Left colon (tissue), 2 donors: Measurements from ENCODE around the gene DRICH1. TPM values are rescaled to one million over a fixed set of nuclear protein-coding genes. Genes with fewer than 3 reads are reported as not detected.
"Not testable (repeated sequence)": the region's sequence is repeated elsewhere in the genome, so short reads cannot be mapped to it uniquely, and the experiment has no call there.

Experiments
- ATAC-seq: fragments of 200-7000 bp; cut with Tn5 transposase; one replicate; pipeline ENCODE4 v1.9.1; 2020; ENCODE audit warnings: mild to moderate bottlenecking, moderate library complexity
- DNase-seq, 2 donors: peaks; one replicate each; pipeline ENCODE4 v3.0.0-alpha.2; 2020
- intact Hi-C, 2 donors: fragments of 100-400 bp; cut with DNase I in 1 of 2; cut with micrococcal nuclease in 1 of 2; formaldehyde crosslinking; loops; one replicate each; pipeline versions ENCODE4 v1.11.2 to v1.14.0; 2022; cut with DNase I, micrococcal nuclease
- total RNA-seq, 2 donors: library from RNA; stranded (reverse); fragmentation: NEBNext Ultra II Directional; extraction: Animal tissue kit (Norgen Biotek cat#: 25700); gene quantifications; one replicate each; pipeline ENCODE4 v1.2.1, GENCODE V29; 2021
- donor health status: DM: no; HTN: no; CAD: no.
- donor health status: DM: yes; HTN: yes; CAD: no.

DRICH1 gene
- total RNA-seq, 2 donors from 2014 or later: 0.64 to 0.67 TPM

DNA sequence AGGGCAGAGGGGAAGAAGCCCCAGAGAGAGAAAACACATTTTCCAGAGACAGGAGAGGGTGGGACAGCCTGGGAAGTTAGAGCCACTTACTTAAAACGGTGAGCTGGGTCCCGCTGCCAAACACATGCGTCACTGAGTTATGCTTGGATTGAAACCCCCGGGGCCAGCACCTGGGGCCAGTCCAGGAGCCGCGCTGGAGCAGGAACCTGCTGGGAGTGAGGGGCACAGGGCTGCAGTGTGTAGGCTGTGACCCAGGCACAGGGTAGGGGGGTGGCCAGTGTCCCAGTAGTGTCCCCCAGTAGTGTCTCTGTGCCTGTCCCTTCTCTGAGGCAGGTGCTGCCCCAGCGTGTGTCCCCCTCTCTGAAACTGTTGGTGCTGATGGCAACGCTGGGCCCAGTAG, 57.2 kb downstream of the DRICH1 start:
- intact Hi-C loops: no loop called here
- DNase-seq (no peak), ATAC-seq (no peak)

DNA sequence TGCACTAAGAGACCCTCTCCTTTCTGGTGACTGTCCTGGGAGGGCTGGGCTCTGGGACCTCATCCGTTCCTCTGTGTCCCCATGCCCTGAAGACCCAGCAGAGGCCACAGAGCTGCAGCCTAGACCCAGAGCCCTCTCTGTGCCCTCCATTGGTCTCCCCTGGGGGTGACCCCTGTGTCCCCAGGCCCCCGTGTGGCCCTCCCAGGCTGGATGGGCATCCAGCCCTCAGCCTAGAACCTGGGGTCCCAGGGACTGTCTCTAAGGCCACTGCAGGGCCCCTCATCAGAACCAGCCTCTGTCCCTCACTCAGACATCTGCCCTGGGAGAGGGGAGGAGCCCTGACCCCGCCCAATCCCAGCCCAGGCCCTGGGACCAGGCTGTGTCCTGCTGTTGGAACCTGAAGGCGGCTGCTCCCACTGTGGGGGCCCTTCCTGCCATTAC, 57.7 kb downstream of the DRICH1 start:
- intact Hi-C loops: no loop called here

DNA sequence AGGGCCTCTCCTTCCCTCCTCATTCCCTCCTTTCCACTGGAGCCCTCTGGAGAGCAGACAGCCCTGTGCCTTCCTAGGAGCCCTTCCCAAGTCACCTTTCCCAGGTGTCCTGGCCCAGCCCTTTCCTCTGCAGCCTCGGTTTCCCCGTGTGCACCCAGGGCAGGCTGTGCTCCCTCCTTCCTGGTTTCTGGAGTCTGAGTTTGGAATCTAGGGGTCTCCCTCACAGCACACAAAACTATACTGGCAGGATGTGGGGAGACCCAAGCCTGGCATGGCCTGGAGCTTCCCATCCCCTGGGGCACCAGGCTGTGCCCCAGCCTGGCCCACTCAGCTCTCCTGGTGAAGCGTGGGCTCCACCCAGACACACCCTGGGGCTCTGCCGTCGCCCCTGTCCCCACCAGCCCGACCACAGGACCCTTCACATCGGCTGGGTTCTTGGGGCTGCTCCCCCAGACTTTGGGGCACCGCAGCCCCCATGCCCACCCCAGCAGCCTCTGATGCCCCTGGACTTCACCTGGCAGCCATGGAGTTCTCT, 58.4 kb downstream of the DRICH1 start:
- intact Hi-C loops, DNase-seq, ATAC-seq: not testable (repeated sequence)

More for the DNA sequence above, 57.7 kb downstream of the DRICH1 start:
- DNase-seq (no peak), ATAC-seq (no peak)

DNA sequence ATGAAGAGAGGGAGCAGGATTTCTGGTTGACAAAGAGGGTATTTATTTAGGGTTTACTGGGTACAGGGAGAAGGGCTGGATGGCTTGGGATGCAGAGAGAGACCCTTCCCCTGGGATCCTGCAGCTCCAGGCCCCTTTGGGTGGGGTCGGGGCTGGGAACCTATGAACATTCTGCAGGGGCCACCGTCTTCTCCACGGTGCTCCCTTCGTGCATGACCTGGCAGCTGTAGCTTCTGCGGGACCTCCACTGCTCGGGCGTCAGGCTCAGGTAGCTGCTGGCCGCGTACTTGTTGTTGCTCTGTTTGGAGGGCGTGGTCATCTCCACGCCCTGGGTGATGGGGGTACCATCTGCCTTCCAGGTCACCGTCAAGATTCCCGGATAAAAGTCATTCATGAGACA, 59.0 kb downstream of the DRICH1 start:
- ATAC-seq, DNase-seq, intact Hi-C loops: not testable (repeated sequence)

DNA sequence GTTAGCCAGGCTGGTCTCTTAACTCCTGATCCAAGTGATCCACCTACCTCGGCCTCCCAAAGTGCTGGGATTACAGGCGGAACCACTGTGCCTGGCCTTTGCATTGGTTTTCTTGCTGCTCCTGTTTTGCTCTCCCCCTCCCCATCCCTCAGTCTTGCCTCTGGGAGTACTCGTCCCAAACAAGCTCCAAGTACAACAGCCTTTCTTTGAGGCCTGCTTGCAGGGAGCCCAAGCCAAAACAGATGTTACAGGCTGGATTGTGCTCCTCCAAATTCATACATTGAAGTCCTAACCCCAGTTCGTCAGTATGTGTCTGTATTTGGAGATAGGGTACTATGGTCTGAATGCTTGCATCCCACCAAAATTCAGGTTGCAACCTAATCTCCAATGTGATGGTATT, 60.6 kb downstream of the DRICH1 start:
- intact Hi-C loops: no loop called here
- DNase-seq (no peak), ATAC-seq (no peak)

DNA sequence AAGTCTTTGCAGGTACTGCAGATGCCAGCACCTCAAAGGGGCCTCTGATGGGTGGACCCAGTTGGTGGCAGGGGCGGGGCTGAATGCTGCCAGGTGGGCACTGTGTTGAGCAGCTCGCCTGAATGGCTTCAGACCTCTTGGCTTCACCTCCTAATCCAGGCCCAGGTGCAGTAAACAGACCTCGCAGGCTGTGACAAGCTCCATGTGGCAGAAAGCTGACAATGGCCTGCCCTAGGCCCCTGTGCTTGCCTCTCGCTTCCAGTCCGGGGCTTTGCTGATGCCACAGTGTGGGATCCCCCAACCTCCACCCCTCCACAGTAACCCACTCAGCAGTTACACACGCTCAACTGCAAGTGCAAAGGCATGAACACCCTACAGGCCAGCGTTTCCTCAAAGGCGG, 61.4 kb downstream of the DRICH1 start:
- no peak for DNase-seq
- intact Hi-C loops: no loop called here

DNA sequence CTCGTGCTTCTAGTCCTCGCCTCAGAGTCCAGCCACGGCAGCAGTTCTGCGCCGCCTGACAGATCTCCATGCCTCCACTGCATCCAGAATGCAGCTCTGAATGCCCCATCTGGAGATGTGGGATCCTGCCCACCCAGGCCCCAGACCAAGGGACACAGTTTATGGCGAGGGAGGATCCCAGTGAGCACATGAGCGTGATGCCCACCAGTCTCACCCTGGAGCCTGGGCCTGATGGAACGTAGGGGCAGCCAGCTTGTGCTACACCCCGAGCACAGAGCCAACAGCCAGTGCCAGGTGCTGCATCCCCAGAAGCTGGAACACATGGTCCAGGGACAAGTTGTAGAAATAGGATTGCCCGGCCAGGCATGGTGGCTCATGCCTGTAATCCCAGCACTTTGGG, 62.4 kb downstream of the DRICH1 start:
- no peak for DNase-seq
- intact Hi-C loops: no loop called here

More for the DNA sequence above, 61.4 kb downstream of the DRICH1 start:
- no peak for ATAC-seq

DNA sequence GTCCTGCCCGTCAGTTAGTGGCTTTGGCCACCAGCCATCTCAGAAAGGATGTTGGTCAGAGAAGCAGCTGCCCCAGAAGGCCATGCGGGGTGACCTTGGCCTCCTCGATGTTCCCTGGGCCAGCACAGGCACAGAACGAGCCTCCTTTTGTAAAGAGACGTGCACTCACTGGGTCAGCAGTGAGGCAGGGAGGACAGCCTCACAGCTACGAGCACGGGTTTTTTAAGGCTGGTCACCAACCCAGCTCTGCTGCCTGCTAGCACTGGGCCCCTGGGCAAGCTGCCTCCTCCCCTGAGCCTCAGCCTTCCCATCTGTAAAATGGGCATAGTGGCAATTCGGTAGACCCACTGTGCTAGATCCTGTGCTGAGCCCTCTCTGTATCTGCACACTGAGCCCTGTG, 62.8 kb downstream of the DRICH1 start:
- intact Hi-C loops: no loop called here
- DNase-seq: no peak

More for the DNA sequence above, 62.4 kb downstream of the DRICH1 start:
- ATAC-seq: no peak

DNA sequence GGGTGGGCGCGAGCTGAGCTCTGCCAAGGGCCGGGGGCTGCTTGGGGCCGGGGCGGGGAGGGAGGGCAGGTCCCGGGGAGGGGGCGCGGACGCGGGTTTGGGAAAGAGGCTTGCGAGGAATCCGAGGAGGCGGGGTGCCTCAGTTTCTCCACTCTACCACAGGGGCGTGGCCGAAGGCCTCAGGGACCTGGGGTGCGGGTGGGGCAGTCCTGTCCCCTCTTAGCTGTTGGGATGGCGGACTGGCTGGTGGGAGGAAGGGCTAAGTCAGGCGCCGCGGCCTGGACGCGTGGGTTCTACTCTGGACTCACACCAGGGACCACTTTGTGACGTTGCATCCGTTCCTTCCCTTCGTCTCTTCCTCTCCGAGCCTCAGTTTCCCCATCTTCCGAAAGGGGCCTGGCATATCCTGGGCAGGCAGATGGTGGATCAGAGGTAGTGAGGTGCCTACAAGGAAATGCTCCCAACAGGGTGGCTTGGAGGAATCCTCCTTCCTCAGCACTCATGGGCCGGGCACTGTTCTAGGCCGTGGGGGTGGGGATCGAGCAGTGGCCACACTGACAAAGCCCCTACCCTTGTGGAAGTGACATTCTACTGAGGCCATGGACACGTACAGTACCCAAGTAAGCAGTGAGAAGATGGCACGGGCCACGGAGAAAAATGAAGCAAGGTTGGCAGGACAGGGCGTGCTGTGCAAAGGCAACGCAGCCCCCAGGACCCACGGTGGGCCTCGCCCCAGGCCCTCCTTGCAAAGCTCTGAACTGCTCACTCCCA, 65.2 kb downstream of the DRICH1 start:
- intact Hi-C loops: no loop called here
- ATAC-seq (no peak), DNase-seq (no peak)

More for the DNA sequence above, 62.8 kb downstream of the DRICH1 start:
- ATAC-seq: no peak

DNA sequence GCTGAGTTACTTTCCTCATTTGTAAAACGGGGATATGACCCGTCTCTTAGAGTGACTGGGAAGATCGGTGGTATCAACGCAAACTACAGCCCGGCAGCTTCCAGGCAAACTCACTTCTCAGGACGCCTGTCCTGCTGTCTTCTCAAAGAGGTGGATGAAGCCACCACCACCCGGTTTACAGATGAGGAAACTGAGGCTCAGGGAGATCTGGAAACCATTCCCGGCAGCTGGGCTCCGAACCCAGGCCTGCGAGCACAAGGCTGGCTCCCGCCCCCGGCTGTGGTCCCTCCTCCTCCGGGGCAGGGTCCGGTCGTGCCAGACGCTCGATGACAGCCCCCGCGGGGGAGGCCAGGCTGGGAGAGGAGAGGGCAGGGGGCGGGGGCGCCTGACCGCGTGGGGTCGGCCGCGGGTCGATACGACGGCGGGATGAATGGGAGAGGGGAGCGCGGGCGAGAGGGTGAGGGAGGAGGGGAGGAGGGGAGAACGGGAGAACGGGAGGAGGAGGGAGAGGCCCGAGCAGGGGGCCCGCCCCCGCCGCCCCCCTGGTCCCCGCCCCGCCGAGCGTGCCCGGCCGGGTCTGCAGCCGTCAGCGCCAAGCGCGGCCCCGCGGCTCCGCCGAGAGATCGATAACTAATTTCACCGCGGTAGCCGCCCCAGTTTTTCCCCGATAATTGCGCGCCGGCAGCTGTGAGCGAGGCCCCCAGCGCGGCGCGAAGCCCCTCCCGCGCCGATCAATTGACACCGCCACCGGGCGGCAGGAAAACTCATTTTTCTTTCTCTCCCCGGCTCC, 66.0 kb downstream of the DRICH1 start:
- ATAC-seq: peak; percentile 40
- DNase-seq: peak in 1 of 2 donors; percentile 13
- intact Hi-C loops: no loop called here

DNA sequence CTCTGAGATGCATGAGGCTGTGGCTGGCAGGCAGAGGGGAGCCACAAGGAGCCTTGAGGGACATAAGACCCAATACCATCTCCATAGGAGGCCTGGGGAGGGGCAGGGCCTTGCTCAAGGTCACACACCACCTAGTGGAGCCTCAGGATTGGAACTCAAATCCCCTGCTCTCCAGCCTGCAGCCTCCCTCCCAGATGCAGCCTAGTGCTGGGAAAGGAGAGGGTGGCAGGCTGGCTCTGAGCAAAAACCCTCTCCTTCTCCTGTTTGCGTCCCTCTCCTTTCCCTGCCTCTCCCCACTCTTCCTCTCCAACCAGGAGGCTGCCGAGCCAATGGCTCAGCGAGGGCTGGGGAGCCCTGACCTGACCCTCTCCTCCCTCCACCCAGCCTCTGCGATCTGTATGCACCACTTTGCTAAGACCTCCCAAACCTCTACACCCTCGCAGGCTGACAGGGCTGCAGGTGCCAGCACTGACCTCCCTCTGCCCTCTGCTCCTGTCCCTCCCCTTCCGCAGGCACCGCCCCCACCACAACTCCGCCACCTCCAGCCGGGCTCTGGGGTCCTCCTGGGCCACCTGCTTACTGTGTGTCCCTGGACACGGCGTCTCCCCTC, 66.7 kb downstream of the DRICH1 start:
- intact Hi-C loops: no loop called here
- ATAC-seq: peak; percentile 76
- peak in 1 of 2 donors; percentile 22 for DNase-seq

DNA sequence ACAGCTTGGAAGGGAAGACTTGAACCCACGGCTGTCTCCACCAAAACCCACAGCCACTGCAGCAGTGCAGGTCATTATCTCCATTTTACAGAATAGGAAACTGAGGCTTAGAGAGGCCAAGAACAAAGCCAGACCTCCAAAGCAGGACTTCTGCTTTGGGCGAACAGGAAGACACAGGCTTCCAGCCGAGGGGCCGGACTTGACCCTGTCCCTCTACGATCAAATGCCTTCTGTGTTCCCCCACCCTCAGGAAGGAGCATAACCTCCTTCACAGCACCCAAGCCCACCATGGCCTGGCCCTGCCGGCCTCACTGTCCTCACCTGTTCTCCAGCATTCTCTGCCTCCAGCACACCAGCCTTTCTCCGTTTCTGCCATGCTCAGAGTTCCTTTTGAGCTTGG, 67.8 kb downstream of the DRICH1 start:
- no peak for ATAC-seq
- intact Hi-C loops: no loop called here
- DNase-seq: no peak

DNA sequence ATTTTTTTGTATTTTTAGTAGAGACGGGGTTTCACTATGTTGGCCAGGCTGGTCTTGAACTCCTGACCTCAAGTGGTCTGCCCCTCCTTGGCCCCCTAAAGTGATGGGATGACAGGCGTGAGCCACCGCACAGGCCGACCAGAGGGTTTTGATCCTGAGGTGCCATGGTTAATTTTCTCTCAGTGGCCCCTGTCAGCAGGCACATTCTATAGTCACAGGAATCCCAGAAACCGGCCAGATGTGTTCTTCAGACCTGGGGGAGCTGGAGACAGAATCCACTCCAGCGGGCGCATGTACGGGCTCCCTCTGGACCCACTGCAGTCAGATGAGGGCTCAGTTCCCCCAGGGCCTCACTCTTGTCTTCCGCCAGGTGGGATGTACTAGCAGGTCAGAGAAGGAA, 69.0 kb downstream of the DRICH1 start:
- no peak for ATAC-seq
- no peak for DNase-seq
- intact Hi-C loops: no loop called here

DNA sequence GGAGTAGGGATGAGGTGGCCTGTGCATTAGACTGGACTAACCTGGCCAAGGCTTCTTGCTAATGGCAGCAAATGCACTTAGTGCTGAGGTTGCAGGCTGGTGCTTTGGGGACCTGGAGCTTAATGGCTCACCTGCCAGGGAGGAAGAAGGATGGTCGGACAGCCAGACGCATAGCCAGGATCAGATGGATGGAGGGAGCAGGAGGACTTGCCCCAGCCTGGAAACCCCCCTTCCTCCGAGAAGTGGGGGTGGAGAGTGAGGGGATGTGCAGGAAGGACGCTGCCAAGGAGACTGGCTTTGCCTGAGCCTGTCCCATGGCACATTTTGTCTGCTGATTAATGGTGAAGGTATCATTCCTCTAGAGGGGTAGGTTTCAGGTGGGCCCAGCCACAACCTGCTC, 69.9 kb downstream of the DRICH1 start:
- ATAC-seq: no peak
- DNase-seq: no peak
- intact Hi-C loops: no loop called here

DNA sequence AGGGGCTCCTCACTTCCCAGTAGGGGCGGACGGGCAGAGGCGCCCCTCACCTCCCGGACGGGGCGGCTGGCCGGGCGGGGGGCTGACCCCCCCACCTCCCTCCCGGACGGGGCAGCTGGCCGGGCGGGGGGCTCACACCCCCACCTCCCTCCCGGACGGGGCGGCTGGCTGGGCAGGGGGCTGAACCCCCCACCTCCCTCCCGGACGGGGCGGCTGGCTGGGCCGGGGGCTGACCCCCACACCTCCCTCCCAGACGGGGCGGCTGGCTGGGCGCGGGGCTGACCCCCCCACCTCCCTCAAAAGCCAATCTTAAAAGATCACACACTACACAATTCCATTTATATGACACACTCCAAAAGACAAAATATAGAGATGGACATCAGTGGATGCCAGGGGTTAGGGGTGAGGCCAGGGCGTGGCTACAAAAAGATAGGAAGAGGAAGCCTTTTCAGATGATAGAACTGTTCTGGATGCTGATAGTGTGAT, 71.1 kb downstream of the DRICH1 start:
- DNase-seq, intact Hi-C loops, ATAC-seq: not testable (repeated sequence)

DNA sequence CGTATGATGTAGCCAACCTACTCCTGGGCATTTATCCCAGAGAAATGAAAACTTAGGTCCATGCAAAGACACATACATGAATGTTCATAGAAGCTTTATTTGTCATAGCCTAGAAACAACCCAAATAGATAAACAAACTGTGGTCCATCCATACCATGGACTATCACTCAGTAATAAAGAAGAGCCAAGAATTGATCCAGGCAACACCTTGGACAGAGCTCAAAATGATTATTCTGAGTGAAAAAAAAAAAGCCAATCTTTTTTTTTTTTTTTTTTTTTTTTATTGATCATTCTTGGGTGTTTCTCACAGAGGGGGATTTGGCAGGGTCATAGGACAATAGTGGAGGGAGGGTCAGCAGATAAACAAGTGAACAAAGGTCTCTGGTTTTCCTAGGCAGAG, 71.9 kb downstream of the DRICH1 start:
- ATAC-seq, intact Hi-C loops: not testable (repeated sequence)

More for the DNA sequence above, 71.9 kb downstream of the DRICH1 start:
- not testable (repeated sequence) for DNase-seq
